ACHN (cell line): ENCODE results near the gene DYNLL2.
"Not testable (repeated sequence)": the region's sequence is repeated elsewhere in the genome, so short reads cannot be mapped to it uniquely, and the experiment has no call there.

Source experiments
- DNase-seq: peaks from one replicate; pipeline ENCODE4 v3.0.0-alpha.2; 2015
- in situ Hi-C: cut with HindIII; loops from 2 replicates; pipeline ENCODE4 v1.10.0; 2017; ENCODE audit warnings: low sequenced_read_pairs, low pct_ligation_motif_present, low pct_unique_long_range_greater_than_20kb

Gene DYNLL2

DNA sequence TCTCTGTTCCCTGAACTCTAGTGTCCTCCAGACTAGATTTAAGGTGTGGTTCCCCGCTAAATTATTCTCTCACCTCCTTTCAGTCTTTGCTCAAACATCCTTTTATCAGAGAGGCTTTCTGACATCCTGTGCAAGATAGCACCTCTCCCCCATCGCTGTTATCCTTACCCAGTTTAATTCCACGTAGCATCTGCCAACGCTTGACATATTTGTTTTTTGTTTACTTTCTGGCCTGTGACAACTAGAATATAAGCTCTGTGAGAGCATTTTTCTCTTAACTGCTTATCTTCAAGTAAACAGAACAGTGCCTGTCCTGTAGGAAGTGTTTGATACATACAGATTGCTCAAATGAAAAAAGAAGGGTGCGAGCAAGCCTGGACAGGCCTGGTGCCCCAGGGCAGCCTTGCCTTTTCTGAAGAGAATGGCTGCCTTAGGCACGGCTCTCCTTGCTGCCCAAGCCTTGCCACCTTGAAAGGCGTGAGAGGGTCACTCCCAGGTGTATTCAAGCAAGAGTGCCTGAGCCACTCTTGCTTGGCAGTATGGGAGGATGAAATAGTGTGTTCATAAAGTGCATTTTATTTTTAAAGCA lies 9.7 kb downstream of the DYNLL2 start:
- in situ Hi-C loops, result no loop called here
- DNase-seq, result no peak

DNA sequence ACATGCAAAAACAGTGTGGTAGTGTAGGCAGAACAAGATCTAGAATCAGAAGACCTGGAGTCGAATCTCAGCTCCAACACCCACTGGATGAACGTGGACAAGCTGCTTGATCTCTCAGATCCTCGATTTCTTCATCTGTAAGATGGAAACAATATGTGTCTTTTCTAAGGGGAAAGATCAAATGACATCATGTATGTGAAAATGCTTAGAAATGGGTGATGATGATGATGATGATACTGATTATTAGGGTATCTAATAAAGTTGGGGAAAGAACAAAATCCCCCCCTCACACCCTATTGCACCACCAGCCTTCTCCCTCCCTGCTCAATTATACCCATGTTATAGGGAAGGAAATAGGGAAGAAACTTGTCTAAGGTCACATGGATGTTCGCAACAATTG lies 10.9 kb downstream of the DYNLL2 start:
- in situ Hi-C loops, result no loop called here
- no peak for DNase-seq

DNA sequence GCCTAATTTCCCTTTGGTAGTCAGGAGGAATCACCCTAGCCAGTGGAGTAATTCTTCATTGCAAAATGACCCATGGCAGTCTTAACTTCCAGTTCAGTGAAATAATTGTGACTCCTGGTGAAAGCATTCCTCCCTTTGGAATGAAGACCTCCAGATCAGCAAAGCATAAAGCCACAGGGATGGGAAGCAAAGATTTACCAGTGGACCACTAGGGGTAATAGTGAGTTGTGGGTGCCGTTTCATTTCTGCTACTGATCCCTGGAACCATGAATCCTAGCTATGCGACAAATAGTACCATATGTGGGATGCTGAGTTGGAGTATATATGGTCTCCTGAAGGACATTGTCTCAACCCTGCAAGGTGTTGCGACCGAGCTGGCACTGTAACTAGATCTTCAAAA lies 13.7 kb downstream of the DYNLL2 start:
- in situ Hi-C loops, result no loop called here
- DNase-seq, result peak; percentile 20

DNA sequence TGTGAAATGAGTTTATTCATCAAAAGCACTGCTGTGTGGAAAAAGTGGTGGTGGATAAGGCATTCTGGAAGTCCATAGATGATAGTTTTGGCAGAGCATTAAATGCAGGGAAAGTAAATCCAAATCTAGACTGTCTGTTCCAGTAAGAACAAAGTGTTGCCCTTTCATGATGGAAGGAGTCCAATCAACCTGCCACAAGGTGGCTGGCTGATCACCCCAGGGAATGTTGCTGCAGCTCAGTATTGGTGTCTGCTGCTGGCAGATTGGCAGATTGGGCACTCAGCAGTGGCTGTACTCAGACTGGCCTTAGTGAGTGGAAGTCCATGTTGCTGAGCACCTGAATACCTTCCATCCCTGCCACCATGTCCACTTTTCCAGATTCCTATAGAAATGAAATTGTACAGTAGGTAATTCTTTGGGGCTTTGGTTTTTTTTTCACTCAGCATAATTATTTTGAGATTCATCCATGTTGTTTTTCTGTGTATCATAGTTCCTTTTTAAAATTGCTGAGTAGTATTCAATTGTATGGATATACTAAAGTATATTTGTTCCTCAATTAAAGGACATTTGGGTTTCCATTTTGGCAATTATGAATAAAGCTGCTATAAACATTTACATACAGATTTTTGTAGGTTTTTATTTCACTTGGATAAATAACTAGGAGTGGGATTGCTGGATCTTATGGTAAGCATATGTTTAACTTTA lies 14.3 kb downstream of the DYNLL2 start:
- DNase-seq, result no peak
- in situ Hi-C loops, result no loop called here

DNA sequence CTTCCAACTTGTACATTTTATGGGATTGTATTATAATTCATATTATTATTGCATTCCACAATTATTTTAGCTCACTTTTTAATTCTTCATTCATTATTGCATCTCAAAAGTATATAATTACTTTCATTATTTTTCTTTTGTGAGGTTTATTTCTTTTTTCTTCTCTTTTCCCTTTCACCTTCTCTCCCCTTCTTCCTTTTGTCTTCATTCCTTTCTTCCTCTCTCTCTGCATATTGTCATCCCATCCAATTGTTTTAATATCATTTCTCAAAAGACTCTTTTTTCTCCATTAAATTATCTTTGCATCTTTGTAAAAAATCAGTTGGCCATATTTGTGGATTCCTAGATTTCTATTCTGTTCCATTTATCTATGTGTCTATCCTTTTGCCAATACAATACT lies 17.3 kb downstream of the DYNLL2 start:
- no peak for DNase-seq
- in situ Hi-C loops, result no loop called here

DNA sequence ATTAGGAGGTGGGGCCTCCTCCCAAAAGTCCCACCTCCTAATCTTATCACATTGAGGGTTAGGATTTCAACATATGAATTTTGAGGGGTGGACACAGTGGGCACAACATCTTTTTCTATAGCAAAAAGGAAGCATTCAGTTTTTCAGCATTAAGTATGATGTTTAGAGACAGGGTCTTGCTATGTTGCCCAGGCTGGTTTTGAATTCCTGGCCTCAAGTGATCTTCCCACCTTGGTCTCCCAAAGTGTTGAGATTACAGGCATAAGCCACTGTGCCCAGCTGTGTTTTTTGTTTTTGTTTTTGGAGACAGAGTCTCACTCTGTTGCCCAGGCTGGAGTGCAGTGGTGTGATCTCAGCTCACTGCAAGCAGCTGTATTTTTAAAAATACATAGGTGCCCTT lies 18.7 kb downstream of the DYNLL2 start:
- DNase-seq, in situ Hi-C loops: not testable (repeated sequence)

- in situ Hi-C loops, result no loop called here
- DNase-seq, result no peak
Measured at GRCh38 chr17:58105093-58105492, 21.9 kb downstream of the DYNLL2 start.

GRCh38 chr17:58107306-58107705 lies 24.1 kb downstream of the DYNLL2 start:
- DNase-seq, result no peak
- in situ Hi-C loops, result no loop called here

- in situ Hi-C loops, result no loop called here
- DNase-seq, result no peak
Measured at GRCh38 chr17:58109197-58109596, 26.0 kb downstream of the DYNLL2 start.

DNA sequence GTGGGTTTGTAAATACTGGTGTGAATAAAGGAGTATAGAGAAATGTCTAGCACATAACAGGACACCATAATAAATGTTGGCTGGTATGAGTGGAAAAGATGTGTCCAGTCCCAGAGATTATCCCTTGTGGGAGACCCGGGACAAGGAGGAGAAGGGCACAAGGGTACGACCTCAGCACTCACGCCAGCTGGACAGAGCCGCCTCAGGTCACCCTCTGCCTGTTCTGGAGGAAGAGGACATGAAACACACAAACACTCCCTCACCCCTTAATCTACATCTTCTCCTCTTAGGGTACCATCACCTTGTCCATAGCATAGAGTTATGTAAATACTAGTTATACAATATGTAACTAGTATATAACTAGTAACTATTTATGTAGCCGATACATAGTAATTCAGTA lies 26.8 kb downstream of the DYNLL2 start:
- DNase-seq, result no peak
- in situ Hi-C loops, result no loop called here

- no peak for DNase-seq
- in situ Hi-C loops, result no loop called here
Measured at GRCh38 chr17:58111676-58112075, 28.5 kb downstream of the DYNLL2 start.

- in situ Hi-C loops, result no loop called here
- peak; percentile 68 for DNase-seq
Measured at GRCh38 chr17:58112970-58113631, 29.9 kb downstream of the DYNLL2 start.

GRCh38 chr17:58113947-58114346 lies 30.7 kb downstream of the DYNLL2 start:
- no peak for DNase-seq
- in situ Hi-C loops, result no loop called here

GRCh38 chr17:58117382-58117781 lies 34.2 kb downstream of the DYNLL2 start:
- in situ Hi-C loops, result no loop called here
- no peak for DNase-seq

DNA sequence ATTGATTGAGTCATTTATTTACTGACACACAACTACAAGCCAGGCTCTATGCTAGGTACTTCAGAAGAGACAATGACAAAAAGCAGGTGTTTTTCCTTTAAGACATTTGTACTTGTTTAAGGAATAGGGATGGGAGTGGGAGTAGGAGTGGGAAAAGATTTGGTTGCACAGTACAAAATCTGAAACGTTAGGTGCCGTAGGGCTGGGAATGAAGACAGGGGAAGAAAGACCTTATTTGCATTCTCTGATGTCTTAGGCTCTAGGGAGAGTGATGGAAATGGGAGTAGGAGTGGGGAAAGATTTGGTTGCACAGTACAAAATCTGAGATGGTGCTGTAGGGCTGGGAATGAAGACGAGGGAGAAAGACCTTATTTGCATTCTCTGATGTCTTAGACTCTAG lies 36.3 kb downstream of the DYNLL2 start:
- in situ Hi-C loops, result no loop called here

GRCh38 chr17:58120195-58120822 lies 37.1 kb downstream of the DYNLL2 start:
- DNase-seq, result peak; percentile 67
- in situ Hi-C loops, result no loop called here

More for the DNA sequence above, 36.3 kb downstream of the DYNLL2 start:
- no peak for DNase-seq

- DNase-seq, result peak; percentile 57
- in situ Hi-C loops, result no loop called here
Measured at GRCh38 chr17:58121925-58122324, 38.7 kb downstream of the DYNLL2 start.

DNA sequence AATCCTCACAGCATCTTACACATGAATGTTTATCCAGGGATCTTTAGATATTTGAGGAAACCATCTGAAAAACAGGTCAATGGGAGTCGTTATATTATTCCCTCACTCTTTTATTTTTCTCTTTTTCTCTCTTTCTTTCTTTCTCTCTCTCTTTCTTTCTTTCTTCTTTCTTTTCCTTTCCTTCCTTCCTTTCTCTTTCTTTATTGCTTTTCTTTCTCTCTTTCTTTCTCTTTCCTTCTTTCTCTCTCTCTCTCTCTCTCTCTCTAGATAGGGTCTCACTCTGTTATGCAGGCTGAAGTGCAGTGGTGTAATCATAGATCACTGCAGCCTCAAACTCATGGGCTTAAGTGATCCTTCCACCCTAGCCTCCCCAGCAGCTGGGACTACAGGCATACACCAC lies 44.6 kb downstream of the DYNLL2 start:
- DNase-seq, result no peak
- in situ Hi-C loops, result no loop called here

DNA sequence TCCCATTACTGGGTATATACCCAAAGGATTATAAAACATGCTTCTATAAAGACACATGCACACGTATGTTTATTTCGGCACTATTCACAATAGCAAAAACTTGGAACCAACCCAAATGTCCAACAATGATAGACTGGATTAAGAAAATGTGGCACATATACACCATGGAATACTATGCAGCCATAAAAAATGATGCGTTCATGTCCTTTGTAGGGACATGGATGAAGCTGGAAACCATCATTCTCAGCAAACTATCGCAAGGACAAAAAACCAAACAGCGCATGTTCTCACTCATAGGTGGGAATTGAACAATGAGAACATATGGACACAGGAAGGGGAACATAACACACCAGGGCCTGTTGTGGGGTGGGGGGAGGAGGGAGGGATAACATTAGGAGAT lies 49.5 kb downstream of the DYNLL2 start:
- in situ Hi-C loops, DNase-seq: not testable (repeated sequence)
